Astrocyte (in vitro differentiated cells and primary cell): ENCODE data around the gene RPL6. TPM values are rescaled to one million over a fixed set of nuclear protein-coding genes. Genes with fewer than 3 reads are reported as not detected.
"Not testable (repeated sequence)": the region's sequence is repeated elsewhere in the genome, so short reads cannot be mapped to it uniquely, and the experiment has no call there.

ENCODE experiments used
- DNase-seq: peaks from one replicate; pipeline ENCODE4 v3.0.0-alpha.2; 2010; ENCODE audit warnings: low read depth
- FAIRE-seq: peaks from 2 replicates; lab custom pipeline; 2011; peaks lifted over from hg19 to GRCh38; lab: Jason Lieb, UNC
- H2AFZ ChIP-seq: 2 replicates; pipeline ENCODE4 v1.6.0; 2012; ENCODE audit warnings: low read depth, low read length, inconsistent platforms
- H3K27ac ChIP-seq: 2 replicates; pipeline ENCODE4 v1.5.1; 2011; ENCODE audit warnings: low read depth, low read length, inconsistent platforms
- H3K27me3 ChIP-seq: 2 replicates; pipeline ENCODE4 v1.6.0; 2011; ENCODE audit warnings: low read length, inconsistent platforms; ENCODE audit not compliant: insufficient read depth
- H3K36me3 ChIP-seq: 2 replicates; pipeline ENCODE4 v1.5.1; 2011; ENCODE audit warnings: low read length, inconsistent platforms; ENCODE audit not compliant: insufficient read depth
- H3K4me1 ChIP-seq: 2 replicates; pipeline ENCODE4 v1.5.1; 2011; ENCODE audit warnings: low read length, inconsistent platforms; ENCODE audit not compliant: insufficient read depth
- H3K4me2 ChIP-seq: 2 replicates; pipeline ENCODE4 v1.6.0; 2012; ENCODE audit warnings: low read length, inconsistent platforms
- H3K4me3 ChIP-seq: 2 replicates; pipeline ENCODE4 v1.5.1; 2011; ENCODE audit warnings: low read depth, mild to moderate bottlenecking, low read length, inconsistent platforms; ENCODE audit not compliant: insufficient read depth
- H3K79me2 ChIP-seq: 2 replicates; pipeline ENCODE4 v1.6.0; 2012; ENCODE audit warnings: mild to moderate bottlenecking, low read length, inconsistent platforms; ENCODE audit not compliant: insufficient read depth
- H3K9ac ChIP-seq: 2 replicates; pipeline ENCODE4 v1.6.0; 2012; ENCODE audit warnings: mild to moderate bottlenecking, low read length, inconsistent platforms
- H3K9me3 ChIP-seq: 2 replicates; pipeline ENCODE4 v1.5.1; 2012; ENCODE audit warnings: low read depth, mild to moderate bottlenecking, low read length, inconsistent platforms; ENCODE audit not compliant: insufficient read depth
- H4K20me1 ChIP-seq: 2 replicates; pipeline ENCODE4 v1.6.0; 2012; ENCODE audit warnings: low read length, inconsistent platforms; ENCODE audit not compliant: insufficient read depth
- H3K27ac Mint-ChIP-seq: one replicate; pipeline ENCODE4 v1.8.0; 2021; ENCODE audit warnings: mild to moderate bottlenecking, mixed read lengths; ENCODE audit not compliant: unreplicated experiment
- H3K27me3 Mint-ChIP-seq: one replicate; pipeline ENCODE4 v1.8.0; 2021; ENCODE audit warnings: low read depth, mixed read lengths; ENCODE audit not compliant: unreplicated experiment
- H3K36me3 Mint-ChIP-seq: one replicate; pipeline ENCODE4 v1.8.0; 2021; ENCODE audit warnings: low read depth, mixed read lengths; ENCODE audit not compliant: unreplicated experiment
- H3K4me1 Mint-ChIP-seq: one replicate; pipeline ENCODE4 v1.8.0; 2021; ENCODE audit warnings: low read depth, mixed read lengths; ENCODE audit not compliant: unreplicated experiment
- H3K4me3 Mint-ChIP-seq: one replicate; pipeline ENCODE4 v1.8.0; 2021; ENCODE audit warnings: mild to moderate bottlenecking, moderate library complexity, mixed read lengths; ENCODE audit not compliant: unreplicated experiment
- H3K9me3 Mint-ChIP-seq: one replicate; pipeline ENCODE4 v1.8.0; 2021; ENCODE audit warnings: mild to moderate bottlenecking, mixed read lengths; ENCODE audit not compliant: unreplicated experiment
- EZH2 ChIP-seq: IDR thresholded peaks from 2 replicates; pipeline ENCODE4 v1.6.1; 2012; ENCODE audit warnings: mild to moderate bottlenecking, low read length, inconsistent platforms; ENCODE audit not compliant: insufficient read depth
- total RNA-seq: library from RNA; stranded (reverse); gene quantifications from 2 replicates; pipeline ENCODE4 v1.2.1, GENCODE V29; 2021
- TF ChIP-seq, protein P1 (sequence below): IDR thresholded peaks from 2 replicates; pipeline ENCODE4 v1.5.1; 2011; ENCODE audit warnings: low read depth, mild to moderate bottlenecking, inconsistent platforms, low read length, moderate library complexity; ENCODE audit not compliant: insufficient read depth

The RPL6 gene
- total RNA-seq, 1 donor from 2014 or later: 1,136 TPM

DNA sequence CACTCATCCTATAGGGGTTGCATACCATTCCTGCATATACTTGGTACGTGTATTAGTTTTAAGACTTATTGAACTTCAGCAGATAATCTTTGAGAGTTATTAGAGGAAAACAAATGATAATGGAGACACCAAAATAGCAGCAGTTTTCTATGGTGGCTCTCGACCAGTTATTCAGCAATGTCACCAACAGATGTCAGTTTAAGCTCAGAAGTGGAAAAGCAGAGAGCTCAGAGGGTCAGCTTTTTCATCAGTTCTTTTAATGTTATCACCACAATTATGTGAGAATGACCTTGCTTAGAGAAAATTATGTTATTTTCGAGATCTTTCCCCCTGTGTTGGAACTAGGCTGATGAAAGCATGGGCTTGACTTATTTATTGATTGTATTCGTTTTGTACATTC is 41.3 kb upstream of the RPL6 start:
- Mint-ChIP-seq H3K4me1 (no peaks in the 10 kb centered on the region), H3K36me3 (peaks cover 4% of the 10 kb centered on the region), H3K27ac (no peak overlapping the region), H3K4me3 (no peak overlapping the region), H3K27me3 (no peaks in the 10 kb centered on the region), H3K9me3 (no peaks in the 10 kb centered on the region)
- no peak overlapping the region for H2AFZ ChIP-seq
- peaks cover 27% of the 10 kb centered on the region for H3K36me3 ChIP-seq
- H3K4me3 ChIP-seq: no peak overlapping the region
- H3K9me3 ChIP-seq: no peaks in the 10 kb centered on the region
- no peak overlapping the region for H3K4me2 ChIP-seq
- no peaks in the 10 kb centered on the region for H3K4me1 ChIP-seq
- peaks cover 9% of the 10 kb centered on the region for H3K79me2 ChIP-seq
- no peak for TF ChIP-seq EZH2
- TF ChIP-seq, protein P1, sequence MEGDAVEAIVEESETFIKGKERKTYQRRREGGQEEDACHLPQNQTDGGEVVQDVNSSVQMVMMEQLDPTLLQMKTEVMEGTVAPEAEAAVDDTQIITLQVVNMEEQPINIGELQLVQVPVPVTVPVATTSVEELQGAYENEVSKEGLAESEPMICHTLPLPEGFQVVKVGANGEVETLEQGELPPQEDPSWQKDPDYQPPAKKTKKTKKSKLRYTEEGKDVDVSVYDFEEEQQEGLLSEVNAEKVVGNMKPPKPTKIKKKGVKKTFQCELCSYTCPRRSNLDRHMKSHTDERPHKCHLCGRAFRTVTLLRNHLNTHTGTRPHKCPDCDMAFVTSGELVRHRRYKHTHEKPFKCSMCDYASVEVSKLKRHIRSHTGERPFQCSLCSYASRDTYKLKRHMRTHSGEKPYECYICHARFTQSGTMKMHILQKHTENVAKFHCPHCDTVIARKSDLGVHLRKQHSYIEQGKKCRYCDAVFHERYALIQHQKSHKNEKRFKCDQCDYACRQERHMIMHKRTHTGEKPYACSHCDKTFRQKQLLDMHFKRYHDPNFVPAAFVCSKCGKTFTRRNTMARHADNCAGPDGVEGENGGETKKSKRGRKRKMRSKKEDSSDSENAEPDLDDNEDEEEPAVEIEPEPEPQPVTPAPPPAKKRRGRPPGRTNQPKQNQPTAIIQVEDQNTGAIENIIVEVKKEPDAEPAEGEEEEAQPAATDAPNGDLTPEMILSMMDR: no peak
- no peak for FAIRE-seq
- H4K20me1 ChIP-seq: peaks cover 19% of the 10 kb centered on the region
- no peaks in the 10 kb centered on the region for H3K27me3 ChIP-seq
- no peak overlapping the region for H3K9ac ChIP-seq
- no peak overlapping the region for H3K27ac ChIP-seq
- no peak for DNase-seq

GRCh38 chr12:112448165-112448564 is 38.8 kb upstream of the RPL6 start:
- H3K79me2 ChIP-seq: peaks cover 28% of the 10 kb centered on the region
- not testable (repeated sequence) for H2AFZ ChIP-seq, H3K4me1 ChIP-seq, H3K4me2 ChIP-seq, H3K27ac ChIP-seq, H3K4me3 Mint-ChIP-seq, H3K36me3 Mint-ChIP-seq, DNase-seq, H3K27me3 Mint-ChIP-seq, H3K9ac ChIP-seq, H3K27me3 ChIP-seq, H3K9me3 ChIP-seq, H3K4me1 Mint-ChIP-seq, H3K27ac Mint-ChIP-seq, FAIRE-seq, H3K4me3 ChIP-seq, H3K9me3 Mint-ChIP-seq
- H3K36me3 ChIP-seq: peaks cover 17% of the 10 kb centered on the region
- peaks cover 30% of the 10 kb centered on the region for H4K20me1 ChIP-seq

DNA sequence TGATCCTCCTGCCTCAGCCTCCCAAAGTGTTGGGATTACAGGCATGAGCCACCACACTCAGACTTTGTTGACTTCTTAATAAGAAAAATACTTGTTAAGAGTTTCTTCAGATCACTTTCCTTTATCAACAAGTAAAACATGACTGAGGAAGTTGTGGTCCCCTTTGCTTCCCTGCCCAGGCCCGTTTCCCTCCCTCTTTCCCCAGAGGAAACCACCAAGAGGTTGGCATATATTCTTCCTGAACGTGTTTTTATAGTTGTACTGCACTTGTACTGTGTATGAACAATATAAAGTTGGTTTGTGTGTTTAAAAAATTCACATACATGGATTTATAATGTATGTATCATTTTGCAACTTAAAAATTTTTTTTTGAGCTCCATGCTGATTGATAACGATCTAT is 37.7 kb upstream of the RPL6 start:
- H3K27ac ChIP-seq: no peak overlapping the region
- H3K36me3 ChIP-seq: peaks cover 15% of the 10 kb centered on the region
- H3K4me3 ChIP-seq: no peak overlapping the region
- Mint-ChIP-seq H3K36me3 (no peaks in the 10 kb centered on the region), H3K27ac (peak overlapping the region; percentile 58), H3K4me3 (no peak overlapping the region), H3K9me3 (no peaks in the 10 kb centered on the region), H3K27me3 (no peaks in the 10 kb centered on the region), H3K4me1 (no peaks in the 10 kb centered on the region)
- H3K27me3 ChIP-seq: no peaks in the 10 kb centered on the region
- H3K79me2 ChIP-seq: peaks cover 37% of the 10 kb centered on the region
- DNase-seq (no peak), FAIRE-seq (no peak)
- TF ChIP-seq, protein P1: no peak
- H3K4me1 ChIP-seq: no peaks in the 10 kb centered on the region
- no peak overlapping the region for H2AFZ ChIP-seq
- no peaks in the 10 kb centered on the region for H3K9me3 ChIP-seq
- peaks cover 27% of the 10 kb centered on the region for H4K20me1 ChIP-seq
- H3K9ac ChIP-seq: no peak overlapping the region
- H3K4me2 ChIP-seq: no peak overlapping the region
